ENCODE data around the gene GOLGB1. TPM values are rescaled to one million over a fixed set of nuclear protein-coding genes. Genes with fewer than 3 reads are reported as not detected.
"Not testable (repeated sequence)": the region's sequence is repeated elsewhere in the genome, so short reads cannot be mapped to it uniquely, and the experiment has no call there.

The GOLGB1 gene
- total and polyA plus RNA-seq, 10 of the 15 experiments (the other 5 are each of a cell fraction or from before 2014, with no cell fraction given), result 7.4 to 34.5 (median 21.8) TPM

DNA sequence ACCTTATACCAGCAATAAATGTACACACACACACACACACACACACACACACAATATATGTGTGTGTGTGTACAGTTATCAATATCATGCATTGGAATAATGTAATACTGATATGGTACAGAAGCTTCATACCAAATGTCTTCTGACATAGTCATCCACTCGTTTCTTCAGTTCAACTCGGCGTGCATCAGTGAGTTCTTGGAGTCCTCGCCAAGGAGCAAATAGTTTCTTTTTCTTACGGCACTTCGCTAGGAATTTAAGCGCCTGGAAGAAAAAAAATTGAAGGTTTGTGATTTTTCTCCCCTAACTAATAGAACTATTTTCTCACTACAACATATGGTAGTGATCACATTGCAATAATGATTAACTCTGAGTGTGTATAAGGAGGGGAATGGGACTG is 32.1 kb upstream of the GOLGB1 start (continued):
- TF ChIP-seq, protein P1, sequence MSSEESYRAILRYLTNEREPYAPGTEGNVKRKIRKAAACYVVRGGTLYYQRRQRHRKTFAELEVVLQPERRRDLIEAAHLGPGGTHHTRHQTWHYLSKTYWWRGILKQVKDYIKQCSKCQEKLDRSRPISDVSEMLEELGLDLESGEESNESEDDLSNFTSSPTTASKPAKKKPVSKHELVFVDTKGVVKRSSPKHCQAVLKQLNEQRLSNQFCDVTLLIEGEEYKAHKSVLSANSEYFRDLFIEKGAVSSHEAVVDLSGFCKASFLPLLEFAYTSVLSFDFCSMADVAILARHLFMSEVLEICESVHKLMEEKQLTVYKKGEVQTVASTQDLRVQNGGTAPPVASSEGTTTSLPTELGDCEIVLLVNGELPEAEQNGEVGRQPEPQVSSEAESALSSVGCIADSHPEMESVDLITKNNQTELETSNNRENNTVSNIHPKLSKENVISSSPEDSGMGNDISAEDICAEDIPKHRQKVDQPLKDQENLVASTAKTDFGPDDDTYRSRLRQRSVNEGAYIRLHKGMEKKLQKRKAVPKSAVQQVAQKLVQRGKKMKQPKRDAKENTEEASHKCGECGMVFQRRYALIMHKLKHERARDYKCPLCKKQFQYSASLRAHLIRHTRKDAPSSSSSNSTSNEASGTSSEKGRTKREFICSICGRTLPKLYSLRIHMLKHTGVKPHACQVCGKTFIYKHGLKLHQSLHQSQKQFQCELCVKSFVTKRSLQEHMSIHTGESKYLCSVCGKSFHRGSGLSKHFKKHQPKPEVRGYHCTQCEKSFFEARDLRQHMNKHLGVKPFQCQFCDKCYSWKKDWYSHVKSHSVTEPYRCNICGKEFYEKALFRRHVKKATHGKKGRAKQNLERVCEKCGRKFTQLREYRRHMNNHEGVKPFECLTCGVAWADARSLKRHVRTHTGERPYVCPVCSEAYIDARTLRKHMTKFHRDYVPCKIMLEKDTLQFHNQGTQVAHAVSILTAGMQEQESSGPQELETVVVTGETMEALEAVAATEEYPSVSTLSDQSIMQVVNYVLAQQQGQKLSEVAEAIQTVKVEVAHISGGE (CRISPR knock-in tag; IDR thresholded peaks at IDR 0.05), result no peak
- TF ChIP-seq HDGF (IDR thresholded peaks at IDR 0.05) (no peak), MTA2 (IDR thresholded peaks at IDR 0.05; ENCODE audit: low read depth) (no peak), IRF4 (IDR thresholded peaks at IDR 0.05; ENCODE audit: low read depth, low read length) (no peak), WRNIP1 (IDR thresholded peaks at IDR 0.05; ENCODE audit: borderline replicate concordance, low read depth, low read length) (no peak)
- TF ChIP-seq, protein P2, sequence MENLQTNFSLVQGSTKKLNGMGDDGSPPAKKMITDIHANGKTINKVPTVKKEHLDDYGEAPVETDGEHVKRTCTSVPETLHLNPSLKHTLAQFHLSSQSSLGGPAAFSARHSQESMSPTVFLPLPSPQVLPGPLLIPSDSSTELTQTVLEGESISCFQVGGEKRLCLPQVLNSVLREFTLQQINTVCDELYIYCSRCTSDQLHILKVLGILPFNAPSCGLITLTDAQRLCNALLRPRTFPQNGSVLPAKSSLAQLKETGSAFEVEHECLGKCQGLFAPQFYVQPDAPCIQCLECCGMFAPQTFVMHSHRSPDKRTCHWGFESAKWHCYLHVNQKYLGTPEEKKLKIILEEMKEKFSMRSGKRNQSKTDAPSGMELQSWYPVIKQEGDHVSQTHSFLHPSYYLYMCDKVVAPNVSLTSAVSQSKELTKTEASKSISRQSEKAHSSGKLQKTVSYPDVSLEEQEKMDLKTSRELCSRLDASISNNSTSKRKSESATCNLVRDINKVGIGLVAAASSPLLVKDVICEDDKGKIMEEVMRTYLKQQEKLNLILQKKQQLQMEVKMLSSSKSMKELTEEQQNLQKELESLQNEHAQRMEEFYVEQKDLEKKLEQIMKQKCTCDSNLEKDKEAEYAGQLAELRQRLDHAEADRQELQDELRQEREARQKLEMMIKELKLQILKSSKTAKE (IDR thresholded peaks at IDR 0.05; ENCODE audit: low read depth, poor library complexity, severe bottlenecking), result no peak
- TF ChIP-seq, protein P3, sequence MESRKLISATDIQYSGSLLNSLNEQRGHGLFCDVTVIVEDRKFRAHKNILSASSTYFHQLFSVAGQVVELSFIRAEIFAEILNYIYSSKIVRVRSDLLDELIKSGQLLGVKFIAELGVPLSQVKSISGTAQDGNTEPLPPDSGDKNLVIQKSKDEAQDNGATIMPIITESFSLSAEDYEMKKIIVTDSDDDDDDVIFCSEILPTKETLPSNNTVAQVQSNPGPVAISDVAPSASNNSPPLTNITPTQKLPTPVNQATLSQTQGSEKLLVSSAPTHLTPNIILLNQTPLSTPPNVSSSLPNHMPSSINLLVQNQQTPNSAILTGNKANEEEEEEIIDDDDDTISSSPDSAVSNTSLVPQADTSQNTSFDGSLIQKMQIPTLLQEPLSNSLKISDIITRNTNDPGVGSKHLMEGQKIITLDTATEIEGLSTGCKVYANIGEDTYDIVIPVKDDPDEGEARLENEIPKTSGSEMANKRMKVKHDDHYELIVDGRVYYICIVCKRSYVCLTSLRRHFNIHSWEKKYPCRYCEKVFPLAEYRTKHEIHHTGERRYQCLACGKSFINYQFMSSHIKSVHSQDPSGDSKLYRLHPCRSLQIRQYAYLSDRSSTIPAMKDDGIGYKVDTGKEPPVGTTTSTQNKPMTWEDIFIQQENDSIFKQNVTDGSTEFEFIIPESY (IDR thresholded peaks at IDR 0.05), result no peak

DNA sequence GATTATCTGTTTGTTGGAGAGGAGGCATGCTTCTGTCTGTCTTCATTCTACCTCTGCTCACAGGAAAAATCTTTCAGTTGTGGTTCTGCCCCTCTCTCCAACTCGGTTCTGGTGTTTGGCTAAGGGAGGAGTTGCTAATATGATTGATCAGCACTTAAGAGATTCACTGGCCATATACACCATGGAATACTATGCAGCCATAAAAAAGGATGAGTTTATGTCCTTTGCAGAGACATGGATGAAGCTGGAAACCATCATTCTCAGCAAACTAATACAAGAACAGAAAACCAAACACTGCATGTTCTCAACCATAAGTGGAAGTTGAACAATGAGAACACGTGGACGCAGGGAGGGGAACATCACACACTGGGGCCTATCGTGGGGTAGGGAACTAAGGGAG is 25.6 kb upstream of the GOLGB1 start:
- 97% methylated on average over 4 of the region's 4 CpGs for WGBS (ENCODE audit: insufficient coverage, insufficient replicate concordance, low lambda C conversion rate, missing lambda C conversion rate)
- H3K4me1 ChIP-seq (ENCODE audit: control insufficient read depth, insufficient read depth, low read length); H3K4me3 ChIP-seq; H2AFZ ChIP-seq (ENCODE audit: control insufficient read depth, low read depth, low read length); POLR2A ChIA-PET; SMC1A ChIA-PET (ENCODE audit: uncharacterized antibody, unreplicated experiment); in situ Hi-C loops (cut with MboI); H4K20me1 ChIP-seq (ENCODE audit: control insufficient read depth, insufficient read depth); H3K9me3 ChIP-seq (replicated peaks; ENCODE audit: control insufficient read depth, insufficient read depth, low read length); intact Hi-C loops (cut with micrococcal nuclease; ENCODE audit: unreplicated experiment); H3K79me2 ChIP-seq (ENCODE audit: control insufficient read depth, insufficient read depth, low read length); H3K27ac ChIP-seq (ENCODE audit: control insufficient read depth, insufficient read depth); RAD21 ChIA-PET (ENCODE audit: unreplicated experiment); H3K9ac ChIP-seq (ENCODE audit: control insufficient read depth, insufficient read depth, low read length); DNase-seq (ENCODE audit: low read depth, low spot score); H3K27me3 ChIP-seq (replicated peaks in 1 of 2; ENCODE audit: control insufficient read depth in 2 of 2, insufficient read depth in 2 of 2, low read length in 1 of 2); H3K4me2 ChIP-seq (ENCODE audit: control insufficient read depth, insufficient read depth); FAIRE-seq; ATAC-seq; BruUV-seq (replicated peaks): not testable (repeated sequence)
- CTCF ChIA-PET, result interaction anchor here (0.9 kb wide), 1 partner anchor 177 kb away, joined by 3 read pairs; no protein-coding TSS in a partner anchor
- peaks cover 8 to 20% of the 10 kb centered on the region in 2 experiments for H3K36me3 ChIP-seq (ENCODE audit: control insufficient read depth in 2 of 2, insufficient read depth in 2 of 2, low read length in 1 of 2)

Data from GM12878 (cell line).